ENCODE results near the gene ABCG2. TPM values are rescaled to one million over a fixed set of nuclear protein-coding genes. Genes with fewer than 3 reads are reported as not detected.

The ABCG2 gene
- total and polyA plus RNA-seq, 2 of the 8 experiments (the other 6 are each of a cell fraction or from before 2014, with no cell fraction given): 2.4 to 4.6 TPM

DNA sequence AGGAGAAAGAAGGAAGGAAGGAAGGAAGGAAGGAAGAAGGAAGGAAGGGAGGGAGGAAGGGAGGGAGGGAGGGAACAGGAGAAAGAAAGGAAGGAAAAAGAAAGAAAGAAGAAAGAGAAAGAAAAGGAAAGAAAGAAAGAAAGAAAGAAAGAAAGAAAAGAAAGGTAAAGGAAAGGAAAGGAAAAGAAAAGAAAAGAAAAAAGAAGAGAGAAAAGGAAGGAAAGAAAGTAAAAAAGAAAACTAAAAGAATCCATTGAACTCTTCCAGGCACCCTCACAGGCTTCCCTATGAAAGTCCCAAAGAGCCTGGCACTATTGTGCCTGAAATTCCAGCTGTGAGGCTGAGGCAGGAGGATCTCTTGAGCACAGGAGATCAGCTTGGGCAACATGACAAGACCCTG lies 11.5 kb downstream of the ABCG2 start:
- no peak overlapping the region for H2BK15ac ChIP-seq (ENCODE audit: low read length)
- no peak overlapping the region for H3K4ac ChIP-seq (replicated peaks; ENCODE audit: insufficient read length, low read depth, low read length)
- H4K8ac ChIP-seq (ENCODE audit: extremely low read depth, insufficient read depth, low read length): no peak overlapping the region
- H4K5ac ChIP-seq (ENCODE audit: insufficient read length, low read depth, low read length): no peak overlapping the region
- H3K4me2 ChIP-seq (ENCODE audit: insufficient read depth in 1 of 2, low read depth in 2 of 2, low read length in 2 of 2): no peak overlapping the region
- no peaks in the 10 kb centered on the region for H3K9me3 ChIP-seq (ENCODE audit: insufficient read depth in 2 of 2, low read depth in 1 of 2, low read length in 1 of 2)
- H4K91ac ChIP-seq (replicated peaks; ENCODE audit: insufficient read length, low read length): no peak overlapping the region
- CTCF ChIA-PET (ENCODE audit: partially characterized antibody): interaction anchor here (0.6 to 1.2 kb wide), 2 partner anchors 72 to 114 kb away, joined by 3 read pairs; no protein-coding TSS in a partner anchor
- no peak overlapping the region for H3K18ac ChIP-seq (ENCODE audit: extremely low read depth, low read length)
- H2BK120ac ChIP-seq (replicated peaks; ENCODE audit: low read depth, low read length): peak overlapping the region; percentile 61
- H3K27me3 ChIP-seq (replicated peaks in 1 of 4; ENCODE audit: control insufficient read depth in 3 of 4, extremely low read depth in 1 of 4, insufficient read depth in 3 of 4, low read length in 3 of 4): no peaks in the 10 kb centered on the region
- H2AK5ac ChIP-seq (ENCODE audit: low read depth, low read length): no peak overlapping the region
- H3K27ac ChIP-seq (ENCODE audit: low read depth, low read length): no peak overlapping the region
- no peak overlapping the region for H2BK20ac ChIP-seq (ENCODE audit: low read length)
- POLR2A ChIA-PET (ENCODE audit: partially characterized antibody): no interaction called here
- FAIRE-seq (no peak), DNase-seq (ENCODE audit: low read depth in 1 of 2, low spot score in 2 of 2) (no peak)
- no peaks in the 10 kb centered on the region for H3K79me2 ChIP-seq (ENCODE audit: control insufficient read depth in 1 of 2, insufficient read depth in 2 of 2, low read length in 2 of 2)
- no peak overlapping the region for H3K56ac ChIP-seq (replicated peaks; ENCODE audit: insufficient read length, low read depth, low read length)
- no peak overlapping the region for H2AFZ ChIP-seq (ENCODE audit: low read length)
- H4K20me1 ChIP-seq (replicated peaks in 1 of 2; ENCODE audit: control insufficient read depth in 1 of 2, insufficient read depth in 2 of 2, low read length in 2 of 2): no peaks in the 10 kb centered on the region
- H3K23ac ChIP-seq (ENCODE audit: insufficient read length): no peak overlapping the region
- no peak overlapping the region for H2BK5ac ChIP-seq (ENCODE audit: low read depth, low read length)
- no peak overlapping the region for H3K14ac ChIP-seq (ENCODE audit: insufficient read length)
- no peaks in the 10 kb centered on the region for H3K23me2 ChIP-seq (ENCODE audit: low read depth, low read length)
- H3K79me1 ChIP-seq (ENCODE audit: low read depth, low read length): peaks cover 2% of the 10 kb centered on the region; the same call in 1 of the 2 replicates
- H3K36me3 ChIP-seq (ENCODE audit: control insufficient read depth in 2 of 4, insufficient read depth in 4 of 4, low read length in 3 of 4): no peaks in the 10 kb centered on the region
- H2BK12ac ChIP-seq (ENCODE audit: low read depth, low read length): no peak overlapping the region
- no peak overlapping the region for H3K4me3 ChIP-seq (ENCODE audit: extremely low read depth in 1 of 4, insufficient read depth in 2 of 4, low read depth in 3 of 4, low read length in 4 of 4)
- peaks cover 0 to 18% (median 14%) of the 10 kb centered on the region in 4 experiments; a peak in 5 of 7 replicates for H3K4me1 ChIP-seq (replicated peaks in 1 of 4; ENCODE audit: control insufficient read depth in 3 of 4, insufficient read depth in 4 of 4, low read length in 3 of 4)
- H3K9ac ChIP-seq (replicated peaks in 1 of 4; ENCODE audit: extremely low read depth in 1 of 4, low read depth in 3 of 4, low read length in 3 of 4): no peak overlapping the region
- TF ChIP-seq TCF12 (IDR thresholded peaks at IDR 0.05; ENCODE audit: low read depth, low read length) (no peak), POLR2AphosphoS5 (IDR thresholded peaks at IDR 0.05; ENCODE audit: low read depth, low read length) (no peak), CTBP2 (IDR thresholded peaks at IDR 0.05; ENCODE audit: borderline replicate concordance, insufficient read depth, insufficient read length, low read length) (no peak), EZH2 (IDR thresholded peaks at IDR 0.05; ENCODE audit: low read depth, low read length, severe bottlenecking) (no peak), RNF2 (IDR thresholded peaks at IDR 0.05; ENCODE audit: borderline replicate concordance, low read depth, low read length, missing control alignments, poor library complexity, severe bottlenecking) (no peak), KDM5A (IDR thresholded peaks at IDR 0.05; ENCODE audit: low read length) (no peak), CREB1 (IDR thresholded peaks at IDR 0.05) (no peak), BACH1 (IDR thresholded peaks at IDR 0.05; ENCODE audit: low read length) (no peak), YY1 (IDR thresholded peaks at IDR 0.05; ENCODE audit: low read depth, low read length) (no peak), HDAC2 (IDR thresholded peaks at IDR 0.05; ENCODE audit: borderline replicate concordance in 1 of 2, low read depth in 2 of 2, low read length in 2 of 2) (no peak), SUZ12 (IDR thresholded peaks at IDR 0.05; ENCODE audit: low read length) (no peak), RBBP5 (IDR thresholded peaks at IDR 0.05; ENCODE audit: borderline replicate concordance, low read depth, low read length) (no peak)
- TF ChIP-seq, protein P1, sequence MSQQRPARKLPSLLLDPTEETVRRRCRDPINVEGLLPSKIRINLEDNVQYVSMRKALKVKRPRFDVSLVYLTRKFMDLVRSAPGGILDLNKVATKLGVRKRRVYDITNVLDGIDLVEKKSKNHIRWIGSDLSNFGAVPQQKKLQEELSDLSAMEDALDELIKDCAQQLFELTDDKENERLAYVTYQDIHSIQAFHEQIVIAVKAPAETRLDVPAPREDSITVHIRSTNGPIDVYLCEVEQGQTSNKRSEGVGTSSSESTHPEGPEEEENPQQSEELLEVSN (IDR thresholded peaks at IDR 0.05): no peak
- TF ChIP-seq, protein P2, sequence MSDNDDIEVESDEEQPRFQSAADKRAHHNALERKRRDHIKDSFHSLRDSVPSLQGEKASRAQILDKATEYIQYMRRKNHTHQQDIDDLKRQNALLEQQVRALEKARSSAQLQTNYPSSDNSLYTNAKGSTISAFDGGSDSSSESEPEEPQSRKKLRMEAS (IDR thresholded peaks at IDR 0.05): no peak
